Measurements from ENCODE around the gene CELA2A. TPM values are rescaled to one million over a fixed set of nuclear protein-coding genes. Genes with fewer than 3 reads are reported as not detected.

CELA2A gene
- total and polyA plus RNA-seq, 10 of the 15 experiments (the other 5 are each of a cell fraction or from before 2014, with no cell fraction given) = 0.90 TPM; not detected in 9

GRCh38 chr1:15506831-15507230 is 50.3 kb downstream of the CELA2A start:
- ChIA-PET POLR2A (no interaction called here), SMC1A (ENCODE audit: uncharacterized antibody, unreplicated experiment) (no interaction called here), CTCF (no interaction called here), RAD21 (ENCODE audit: unreplicated experiment) (no interaction called here)
- Histone ChIP-seq H3K27me3 (replicated peaks in 1 of 2; ENCODE audit: control insufficient read depth in 2 of 2, insufficient read depth in 2 of 2, low read length in 1 of 2) (no peaks in the 10 kb centered on the region), H4K20me1 (ENCODE audit: control insufficient read depth, insufficient read depth) (no peaks in the 10 kb centered on the region), H2AFZ (ENCODE audit: control insufficient read depth, low read depth, low read length) (no peak overlapping the region), H3K9ac (ENCODE audit: control insufficient read depth, insufficient read depth, low read length) (no peak overlapping the region), H3K4me3 (no peak overlapping the region), H3K79me2 (ENCODE audit: control insufficient read depth, insufficient read depth, low read length) (no peaks in the 10 kb centered on the region), H3K4me2 (ENCODE audit: control insufficient read depth, insufficient read depth) (no peak overlapping the region), H3K27ac (ENCODE audit: control insufficient read depth, insufficient read depth) (no peak overlapping the region), H3K9me3 (replicated peaks; ENCODE audit: control insufficient read depth, insufficient read depth, low read length) (no peaks in the 10 kb centered on the region), H3K36me3 (ENCODE audit: control insufficient read depth in 2 of 2, insufficient read depth in 2 of 2, low read length in 1 of 2) (peaks cover 0 to 5% of the 10 kb centered on the region in 2 experiments; a peak in 2 of 4 replicates), H3K4me1 (ENCODE audit: control insufficient read depth, insufficient read depth, low read length) (no peaks in the 10 kb centered on the region)
- in situ Hi-C loops (cut with MboI) (no loop called here), intact Hi-C loops (cut with micrococcal nuclease; ENCODE audit: unreplicated experiment) (no loop called here)
- ATAC-seq (no peak), FAIRE-seq (no peak), DNase-seq (ENCODE audit: low read depth, low spot score) (no peak)
- 93% methylated on average over 17 of the region's 17 CpGs for WGBS (ENCODE audit: insufficient coverage, insufficient replicate concordance, low lambda C conversion rate, missing lambda C conversion rate)
- BruUV-seq (replicated peaks) = no TSS peak
- TF ChIP-seq USF2 (IDR thresholded peaks at IDR 0.05; ENCODE audit: borderline replicate concordance, low read depth, low read length) (no peak), ZBTB11 (CRISPR knock-in tag; IDR thresholded peaks at IDR 0.05) (no peak), TCF3 (IDR thresholded peaks at IDR 0.05; ENCODE audit: borderline replicate concordance, insufficient read depth, low read depth, low read length) (no peak), PML (IDR thresholded peaks at IDR 0.05; ENCODE audit: low read length) (no peak), FOS (IDR thresholded peaks at IDR 0.05; ENCODE audit: borderline replicate concordance, extremely low read depth, insufficient read length) (no peak), CREM (IDR thresholded peaks at IDR 0.05; ENCODE audit: low read depth) (no peak), SUPT20H (IDR thresholded peaks at IDR 0.05; ENCODE audit: borderline replicate concordance, control insufficient read depth, low read depth, low read length) (no peak), ZBTB4 (CRISPR knock-in tag; IDR thresholded peaks at IDR 0.05) (no peak), BHLHE40 (IDR thresholded peaks at IDR 0.05; ENCODE audit: borderline replicate concordance in 1 of 2, low read depth in 2 of 2, low read length in 1 of 2) (no peak), CREB1 (IDR thresholded peaks at IDR 0.05; ENCODE audit: low read depth) (no peak), ATF2 (IDR thresholded peaks at IDR 0.05; ENCODE audit: low read length) (no peak), POLR2A (IDR thresholded peaks at IDR 0.05; ENCODE audit: low read depth, low read length) (no peak), JUNB (IDR thresholded peaks at IDR 0.05) (no peak), DPF2 (IDR thresholded peaks at IDR 0.05) (no peak), RELA (IDR thresholded peaks at IDR 0.05; ENCODE audit: borderline replicate concordance, partially characterized antibody) (no peak), SRF (IDR thresholded peaks at IDR 0.05; ENCODE audit: low read depth in 2 of 2, low read length in 2 of 2) (no peak), ZNF207 (IDR thresholded peaks at IDR 0.05; ENCODE audit: borderline replicate concordance) (no peak), MYB (IDR thresholded peaks at IDR 0.05; ENCODE audit: borderline replicate concordance, low read depth, low read length) (no peak)
